SK-N-SH (cell line): Measurements from ENCODE around the gene RNF151. TPM values are rescaled to one million over a fixed set of nuclear protein-coding genes. Genes with fewer than 3 reads are reported as not detected.

Experiments used
- CTCF ChIA-PET: fragments of 300-600, 350-600 bp; formaldehyde crosslinking; extraction: SDS; loops from one replicate; lab custom pipeline; 2021; lab: Yijun Ruan, JAX
- POLR2A ChIA-PET: fragments of 350-600 bp; sonication (Branson Sonifier 250); formaldehyde crosslinking; extraction: SDS; loops from one replicate; lab custom pipeline; 2020; ENCODE audit warnings: antibody characterized with exemption, inconsistent platforms; lab: Yijun Ruan, JAX
- DNase-seq: peaks from one replicate; pipeline ENCODE4 v3.0.0; 2012
- H2AFZ ChIP-seq: fragments of 200-600 bp; sonication (generic); 2 replicates; pipeline ENCODE4 v1.8.1; 2016; ENCODE audit warnings: antibody characterized with exemption, mild to moderate bottlenecking, low read depth
- H3F3A ChIP-seq: fragments of 200-600 bp; sonication (generic); replicated peaks from 2 replicates; pipeline ENCODE3; 2016; ENCODE audit warnings: antibody characterized with exemption, mild to moderate bottlenecking; ENCODE audit not compliant: insufficient read depth
- H3K27ac ChIP-seq, 2 experiments: fragments of 200-500 bp in 1 of 2; fragments of 200-600 bp in 1 of 2; sonication (Bioruptor generic) in 1 of 2; sonication (generic), shearing (Covaris generic) in 1 of 2; 2 replicates each; pipeline versions ENCODE4 v1.5.1 to v1.6.1; 2014 to 2016; ENCODE audit warnings: low read depth in 2 of 2, inconsistent platforms in 1 of 2, low read length in 1 of 2, mild to moderate bottlenecking in 1 of 2, mixed read lengths in 1 of 2
- H3K27me3 ChIP-seq: fragments of 200-600 bp; sonication (generic), shearing (Covaris generic); 2 replicates; pipeline ENCODE4 v1.6.1; 2016; ENCODE audit warnings: mixed run types; ENCODE audit not compliant: insufficient read depth
- H3K36me3 ChIP-seq, 2 experiments: fragments of 200-500 bp in 1 of 2; fragments of 200-600 bp in 1 of 2; sonication (Bioruptor generic) in 1 of 2; sonication (generic) in 1 of 2; replicated peaks in 1 of 2; 2 replicates each; pipeline versions ENCODE3 to v1.5.1; 2014 to 2016; ENCODE audit warnings: low read length in 1 of 2, mild to moderate bottlenecking in 1 of 2; ENCODE audit not compliant: insufficient read depth in 2 of 2, control insufficient read depth in 1 of 2
- H3K4me1 ChIP-seq, 2 experiments: fragments of 200-500 bp in 1 of 2; fragments of 200-600 bp in 1 of 2; sonication (Bioruptor generic) in 1 of 2; sonication (generic), shearing (Covaris generic) in 1 of 2; 2 replicates each; pipeline versions ENCODE4 v1.5.1 to v1.6.1; 2014 to 2016; ENCODE audit warnings: low read depth in 1 of 2, low read length in 1 of 2, mixed run types in 1 of 2; ENCODE audit not compliant: insufficient read depth in 2 of 2, control insufficient read depth in 1 of 2
- H3K4me2 ChIP-seq: fragments of 200-600 bp; sonication (generic), shearing (Covaris generic); 2 replicates; pipeline ENCODE4 v1.6.1; 2017; ENCODE audit warnings: mixed run types
- H3K4me3 ChIP-seq, 2 experiments: fragments of 200-500 bp in 1 of 2; fragments of 200-600 bp in 1 of 2; sonication (Bioruptor generic) in 1 of 2; sonication (generic), shearing (Covaris generic) in 1 of 2; 2 replicates each; pipeline versions ENCODE4 v1.5.1 to v1.8.1; 2014 to 2016; ENCODE audit warnings: low read depth in 2 of 2, inconsistent platforms in 1 of 2, low read length in 1 of 2, mild to moderate bottlenecking in 1 of 2, mixed read lengths in 1 of 2, moderate library complexity in 1 of 2
- H3K79me2 ChIP-seq: fragments of 200-600 bp; sonication (generic); 2 replicates; pipeline ENCODE4 v1.8.1; 2017; ENCODE audit warnings: mild to moderate bottlenecking; ENCODE audit not compliant: insufficient read depth
- H3K9ac ChIP-seq: fragments of 200-600 bp; sonication (generic); 2 replicates; pipeline ENCODE4 v1.6.1; 2017; ENCODE audit warnings: mixed run types
- H3K9me2 ChIP-seq: fragments of 200-600 bp; sonication (generic); 2 replicates; pipeline ENCODE4 v1.6.1; 2017; ENCODE audit warnings: mixed run types
- H3K9me3 ChIP-seq: fragments of 200-600 bp; sonication (generic); 2 replicates; pipeline ENCODE4 v1.6.1; 2017; ENCODE audit warnings: mixed run types, mild to moderate bottlenecking, moderate library complexity
- H4K20me1 ChIP-seq: fragments of 200-600 bp; sonication (generic); 2 replicates; pipeline ENCODE4 v1.6.1; 2017; ENCODE audit warnings: mild to moderate bottlenecking, mixed run types; ENCODE audit not compliant: insufficient read depth
- FOXJ3 ChIP-seq: sonication (generic); formaldehyde crosslinking; IDR thresholded peaks from 2 replicates; pipeline ENCODE4 v1.5.1; 2020; ENCODE audit warnings: mild to moderate bottlenecking, missing genetic modification reagents
- FOXM1 ChIP-seq: IDR thresholded peaks from 2 replicates; pipeline ENCODE4 v1.4.0; 2012; ENCODE audit warnings: low read depth, mild to moderate bottlenecking
- GABPA ChIP-seq: IDR thresholded peaks from 2 replicates; pipeline ENCODE4 v1.4.0; 2012; ENCODE audit warnings: low read depth, mild to moderate bottlenecking
- MXI1 ChIP-seq: IDR thresholded peaks from 2 replicates; pipeline ENCODE4 v1.6.1; 2012; ENCODE audit warnings: mild to moderate bottlenecking, low read depth, low read length, improper control_type of control experiment
- PBX3 ChIP-seq: IDR thresholded peaks from 2 replicates; pipeline ENCODE4; 2012
- RFX5 ChIP-seq: IDR thresholded peaks from 2 replicates; pipeline ENCODE4 v1.6.1; 2012; ENCODE audit warnings: mild to moderate bottlenecking, improper control_type of control experiment, low read length
- RXRA ChIP-seq: IDR thresholded peaks from 2 replicates; pipeline ENCODE4 v1.4.0; 2012; ENCODE audit warnings: low read depth, mild to moderate bottlenecking, borderline replicate concordance
- SIN3A ChIP-seq: IDR thresholded peaks from 2 replicates; pipeline ENCODE4 v1.6.1; 2012; ENCODE audit warnings: low read depth, mild to moderate bottlenecking, low read length, moderate library complexity, borderline replicate concordance
- TAF1 ChIP-seq: IDR thresholded peaks from 2 replicates; pipeline ENCODE4 v1.6.1; 2012; ENCODE audit warnings: low read depth, mild to moderate bottlenecking, low read length, moderate library complexity, borderline replicate concordance
- TCF12 ChIP-seq: IDR thresholded peaks from 2 replicates; pipeline ENCODE4 v1.4.0; 2012
- WGBS: methylation state at CpG from one replicate; pipeline ENCODE4 v1.1.6; 2017; ENCODE audit warnings: low lambda C conversion rate; 5-methylcytosine and 5-hydroxymethylcytosine counted together
- polyA plus RNA-seq, 3 experiments: library from polyadenylated mRNA; depleted of rRNA; stranded (reverse); fragments of >200 nt; gene quantifications; 2 replicates each; pipeline ENCODE4 v1.2.3, GENCODE V29; 2012
- TF ChIP-seq, protein P1 (sequence below): IDR thresholded peaks from 2 replicates; pipeline ENCODE4 v1.6.1; 2012; ENCODE audit warnings: mild to moderate bottlenecking, low read depth, low read length, moderate library complexity

RNF151 gene
- polyA plus RNA-seq, 1 of the 3 experiments (the other 2 are of a cell fraction), result 0.07 TPM

- TF ChIP-seq, protein P1, sequence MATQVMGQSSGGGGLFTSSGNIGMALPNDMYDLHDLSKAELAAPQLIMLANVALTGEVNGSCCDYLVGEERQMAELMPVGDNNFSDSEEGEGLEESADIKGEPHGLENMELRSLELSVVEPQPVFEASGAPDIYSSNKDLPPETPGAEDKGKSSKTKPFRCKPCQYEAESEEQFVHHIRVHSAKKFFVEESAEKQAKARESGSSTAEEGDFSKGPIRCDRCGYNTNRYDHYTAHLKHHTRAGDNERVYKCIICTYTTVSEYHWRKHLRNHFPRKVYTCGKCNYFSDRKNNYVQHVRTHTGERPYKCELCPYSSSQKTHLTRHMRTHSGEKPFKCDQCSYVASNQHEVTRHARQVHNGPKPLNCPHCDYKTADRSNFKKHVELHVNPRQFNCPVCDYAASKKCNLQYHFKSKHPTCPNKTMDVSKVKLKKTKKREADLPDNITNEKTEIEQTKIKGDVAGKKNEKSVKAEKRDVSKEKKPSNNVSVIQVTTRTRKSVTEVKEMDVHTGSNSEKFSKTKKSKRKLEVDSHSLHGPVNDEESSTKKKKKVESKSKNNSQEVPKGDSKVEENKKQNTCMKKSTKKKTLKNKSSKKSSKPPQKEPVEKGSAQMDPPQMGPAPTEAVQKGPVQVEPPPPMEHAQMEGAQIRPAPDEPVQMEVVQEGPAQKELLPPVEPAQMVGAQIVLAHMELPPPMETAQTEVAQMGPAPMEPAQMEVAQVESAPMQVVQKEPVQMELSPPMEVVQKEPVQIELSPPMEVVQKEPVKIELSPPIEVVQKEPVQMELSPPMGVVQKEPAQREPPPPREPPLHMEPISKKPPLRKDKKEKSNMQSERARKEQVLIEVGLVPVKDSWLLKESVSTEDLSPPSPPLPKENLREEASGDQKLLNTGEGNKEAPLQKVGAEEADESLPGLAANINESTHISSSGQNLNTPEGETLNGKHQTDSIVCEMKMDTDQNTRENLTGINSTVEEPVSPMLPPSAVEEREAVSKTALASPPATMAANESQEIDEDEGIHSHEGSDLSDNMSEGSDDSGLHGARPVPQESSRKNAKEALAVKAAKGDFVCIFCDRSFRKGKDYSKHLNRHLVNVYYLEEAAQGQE, result no peak
- TF ChIP-seq GABPA, result no peak
- TF ChIP-seq FOXM1, result no peak
- no peak for TF ChIP-seq PBX3
- no peak for TF ChIP-seq FOXJ3 (CRISPR knock-in tag)
- no peak for TF ChIP-seq RFX5
- TF ChIP-seq TCF12, result no peak
- TF ChIP-seq RXRA, result no peak
- TF ChIP-seq MXI1, result no peak
- TF ChIP-seq SIN3A, result no peak
- TF ChIP-seq TAF1, result no peak
- TF ChIP-seq, all 33 proteins: peak for 0
- Histone ChIP-seq H3K27ac (no peak overlapping the region), H3K4me2 (no peak overlapping the region), H4K20me1 (no peaks in the 10 kb centered on the region), H2AFZ (no peak overlapping the region), H3K9me2 (no peaks in the 10 kb centered on the region), H3K79me2 (no peaks in the 10 kb centered on the region), H3F3A (no peaks in the 10 kb centered on the region), H3K9me3 (no peaks in the 10 kb centered on the region), H3K9ac (no peak overlapping the region), H3K27me3 (no peaks in the 10 kb centered on the region), H3K36me3 (peaks cover 0 to 8% of the 10 kb centered on the region in 2 experiments), H3K4me1 (peaks cover 0 to 10% of the 10 kb centered on the region in 2 experiments; a peak in 2 of 4 replicates), H3K4me3 (no peak overlapping the region)
- CTCF ChIA-PET, result interaction anchor here (1.9 to 3.4 kb wide), 3 partner anchors 14 to 15 kb away, joined by 6 to 16 read pairs (median 8); partner anchors contain the start of gene NDUFB10
- 94% methylated on average over 18 of the region's 21 CpGs for WGBS
- POLR2A ChIA-PET, result no interaction called here
- no peak for DNase-seq
Measured at GRCh38 chr16:1944612-1945199, 21.9 kb upstream of the RNF151 start.
